ENCODE data around the gene KISS1R. TPM values are rescaled to one million over a fixed set of nuclear protein-coding genes. Genes with fewer than 3 reads are reported as not detected.
"Not testable (repeated sequence)": the region's sequence is repeated elsewhere in the genome, so short reads cannot be mapped to it uniquely, and the experiment has no call there.

KISS1R gene
- polyA plus RNA-seq, 3 donors: 0.19 to 0.67 (median 0.43) TPM

DNA sequence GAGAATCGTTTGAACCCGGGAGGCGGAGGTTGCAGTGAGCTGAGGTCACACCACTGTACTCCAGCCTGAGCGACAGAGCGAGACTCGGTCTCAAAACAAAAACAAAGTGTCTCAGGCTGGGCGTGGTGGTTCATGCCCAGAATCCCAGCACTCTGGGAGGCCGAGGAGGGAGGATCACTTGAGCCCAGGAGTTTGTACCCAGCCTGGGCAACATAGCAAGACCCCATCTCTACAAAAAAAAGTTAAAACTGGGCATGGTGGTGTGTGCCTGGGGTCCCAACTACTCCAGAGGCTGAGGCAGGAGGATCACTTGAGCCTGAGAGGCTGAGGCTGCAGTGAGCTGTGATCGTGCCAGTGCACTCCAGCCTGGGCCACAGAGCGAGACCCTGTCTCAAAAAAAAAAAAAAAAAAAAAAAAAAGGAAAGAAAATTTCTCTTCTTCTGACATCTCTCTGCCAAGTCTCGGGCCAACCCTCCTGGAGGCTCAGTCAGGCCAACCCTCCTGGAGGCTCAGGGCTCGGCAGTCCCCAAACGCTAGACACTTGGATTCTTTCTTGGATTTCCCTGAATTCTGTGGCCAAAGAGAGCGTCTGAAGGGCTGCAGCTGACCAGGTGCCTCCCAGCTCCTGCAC is 35.0 kb downstream of the KISS1R start:
- no peak for DNase-seq (ENCODE audit: low read depth in 3 of 3, low spot score in 2 of 3)

DNA sequence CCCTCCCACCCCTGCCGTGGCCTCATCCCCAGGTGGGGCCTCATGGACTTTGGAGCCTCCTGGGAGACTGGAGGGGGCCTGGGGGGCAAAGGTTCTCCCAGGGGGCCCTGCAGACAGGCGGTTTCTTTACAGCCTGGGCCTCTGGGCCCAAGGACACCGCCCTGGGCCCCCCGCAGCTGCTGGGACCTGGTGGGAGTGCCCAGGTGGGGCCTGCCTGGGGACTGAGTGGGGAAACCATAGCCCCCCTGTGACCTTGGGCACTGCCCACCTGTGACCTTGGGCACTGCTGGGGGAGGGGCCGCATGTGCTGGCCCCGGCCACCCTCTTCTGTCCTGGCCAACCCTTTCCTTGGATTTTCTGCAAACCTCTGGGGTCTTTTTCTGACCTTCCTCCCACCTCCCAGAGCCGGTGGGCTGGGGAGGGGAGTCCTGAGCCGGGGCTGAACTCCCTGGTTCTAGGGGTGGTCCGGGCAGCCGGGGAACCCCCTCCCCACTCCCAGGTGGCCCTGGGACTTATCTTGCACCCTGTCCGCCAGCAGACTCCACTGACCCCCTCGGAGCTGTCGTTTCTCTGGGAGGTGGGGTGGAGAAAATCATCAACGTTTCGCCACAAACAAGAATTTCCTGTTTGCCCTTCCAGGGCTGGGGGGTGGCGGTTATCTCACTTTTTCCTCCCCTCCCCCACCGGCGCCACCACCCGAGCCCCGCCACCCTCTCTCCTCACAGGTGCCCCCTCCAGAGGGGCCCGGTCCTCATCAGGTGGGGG is 35.7 kb downstream of the KISS1R start:
- DNase-seq (ENCODE audit: low read depth in 3 of 3, low spot score in 2 of 3): no peak

DNA sequence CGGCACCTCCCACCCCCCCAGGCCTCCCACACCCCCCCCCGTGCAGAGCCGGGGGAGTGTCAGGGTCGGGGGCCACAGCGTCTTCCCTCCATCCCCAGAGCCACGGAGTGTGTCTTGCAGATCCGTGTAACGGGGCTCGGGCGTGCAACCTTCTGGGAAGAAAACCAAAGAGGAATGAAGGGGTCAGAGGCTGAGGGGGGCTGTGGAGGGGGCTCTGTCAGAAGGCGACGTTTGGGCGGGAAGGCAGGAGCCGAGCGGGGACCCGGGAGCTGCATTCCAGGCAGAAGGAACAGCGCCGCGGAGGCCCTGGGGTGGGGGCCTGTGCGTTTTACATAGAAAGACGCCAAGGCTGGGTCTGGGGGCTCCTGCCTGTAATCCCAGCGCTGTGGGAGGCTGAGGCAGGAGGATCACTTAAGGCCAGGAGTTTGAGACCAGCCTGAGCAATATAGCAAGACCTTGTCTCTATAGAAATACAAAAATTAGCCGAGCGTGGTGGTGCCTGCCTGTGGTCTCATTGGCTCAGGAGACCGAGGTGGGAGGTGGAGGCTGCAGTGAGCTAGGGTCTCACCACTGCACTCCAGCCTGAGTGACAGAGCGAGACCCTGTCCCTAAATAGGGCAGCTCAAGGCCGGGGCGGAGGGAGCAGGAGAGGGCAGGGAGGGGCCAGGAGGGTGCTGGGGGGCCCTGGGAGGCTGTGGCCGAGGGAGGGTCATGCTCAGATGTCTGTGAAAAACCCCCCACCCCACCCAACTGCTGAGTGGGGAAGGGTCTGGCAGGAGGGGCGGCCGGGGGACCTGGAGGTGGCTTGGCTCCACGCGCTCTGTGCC is 36.5 kb downstream of the KISS1R start:
- no peak for DNase-seq (ENCODE audit: low read depth in 3 of 3, low spot score in 2 of 3)

DNA sequence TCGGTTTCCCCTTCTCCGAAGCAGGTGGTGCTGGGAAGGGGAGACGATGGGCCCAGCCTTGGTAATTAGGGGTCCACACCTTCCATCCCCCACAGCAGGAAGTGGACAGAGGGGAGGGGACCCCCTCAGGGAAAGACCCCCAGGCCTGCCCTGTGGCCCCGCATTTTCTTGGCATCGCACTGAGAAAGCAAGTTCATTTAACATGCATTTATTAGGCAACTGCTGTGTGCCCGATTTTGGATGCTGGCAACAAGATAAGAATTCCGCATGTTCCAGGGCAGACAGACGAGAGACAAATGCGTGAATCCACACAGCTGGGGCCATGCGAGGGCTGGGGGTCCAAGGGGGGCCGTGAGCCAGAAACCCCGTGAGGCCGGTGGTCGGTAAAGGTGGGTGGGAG is 37.1 kb downstream of the KISS1R start:
- DNase-seq (ENCODE audit: low read depth in 3 of 3, low spot score in 2 of 3): no peak

DNA sequence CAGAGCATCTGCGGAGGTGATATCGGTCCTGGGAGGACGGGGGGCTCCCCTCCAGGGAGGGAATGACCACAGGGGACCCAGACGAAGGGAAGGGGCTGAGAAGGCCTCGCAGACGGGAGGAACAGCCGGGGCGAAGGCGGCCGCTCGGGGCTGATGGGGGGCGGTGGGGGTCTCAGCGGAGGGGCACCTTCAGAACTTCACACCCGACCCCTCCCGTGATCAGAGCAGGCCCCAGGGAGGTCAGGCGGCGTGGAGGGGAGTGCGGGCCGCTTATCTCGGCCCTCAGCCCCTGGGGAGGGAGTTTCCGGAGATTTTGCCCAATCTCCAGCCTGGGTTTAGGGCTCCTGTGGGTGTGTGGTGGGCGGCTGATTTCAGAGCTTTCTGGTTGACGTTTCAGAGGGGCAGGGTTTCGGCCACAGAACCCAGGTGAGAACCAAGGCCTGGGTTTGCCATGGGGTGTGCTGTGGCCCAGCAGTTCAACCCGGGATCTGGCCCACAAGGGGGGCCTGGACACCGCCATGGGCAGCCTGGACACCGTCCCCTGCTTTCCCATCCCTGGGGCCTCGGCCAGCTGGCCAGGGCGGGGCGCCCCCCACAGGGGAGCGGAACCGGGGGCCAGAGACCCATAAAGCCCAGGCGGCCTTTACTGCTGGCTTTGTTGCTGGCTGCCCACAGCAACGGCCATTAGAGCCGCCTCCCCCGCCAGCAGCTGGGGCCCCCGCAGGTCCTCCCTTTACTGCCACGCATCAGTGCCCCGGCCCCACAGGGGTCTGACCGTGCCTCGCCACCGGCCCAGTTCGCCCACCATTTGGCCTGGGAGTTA is 37.8 kb downstream of the KISS1R start:
- DNase-seq (ENCODE audit: low read depth in 3 of 3, low spot score in 2 of 3): no peak

DNA sequence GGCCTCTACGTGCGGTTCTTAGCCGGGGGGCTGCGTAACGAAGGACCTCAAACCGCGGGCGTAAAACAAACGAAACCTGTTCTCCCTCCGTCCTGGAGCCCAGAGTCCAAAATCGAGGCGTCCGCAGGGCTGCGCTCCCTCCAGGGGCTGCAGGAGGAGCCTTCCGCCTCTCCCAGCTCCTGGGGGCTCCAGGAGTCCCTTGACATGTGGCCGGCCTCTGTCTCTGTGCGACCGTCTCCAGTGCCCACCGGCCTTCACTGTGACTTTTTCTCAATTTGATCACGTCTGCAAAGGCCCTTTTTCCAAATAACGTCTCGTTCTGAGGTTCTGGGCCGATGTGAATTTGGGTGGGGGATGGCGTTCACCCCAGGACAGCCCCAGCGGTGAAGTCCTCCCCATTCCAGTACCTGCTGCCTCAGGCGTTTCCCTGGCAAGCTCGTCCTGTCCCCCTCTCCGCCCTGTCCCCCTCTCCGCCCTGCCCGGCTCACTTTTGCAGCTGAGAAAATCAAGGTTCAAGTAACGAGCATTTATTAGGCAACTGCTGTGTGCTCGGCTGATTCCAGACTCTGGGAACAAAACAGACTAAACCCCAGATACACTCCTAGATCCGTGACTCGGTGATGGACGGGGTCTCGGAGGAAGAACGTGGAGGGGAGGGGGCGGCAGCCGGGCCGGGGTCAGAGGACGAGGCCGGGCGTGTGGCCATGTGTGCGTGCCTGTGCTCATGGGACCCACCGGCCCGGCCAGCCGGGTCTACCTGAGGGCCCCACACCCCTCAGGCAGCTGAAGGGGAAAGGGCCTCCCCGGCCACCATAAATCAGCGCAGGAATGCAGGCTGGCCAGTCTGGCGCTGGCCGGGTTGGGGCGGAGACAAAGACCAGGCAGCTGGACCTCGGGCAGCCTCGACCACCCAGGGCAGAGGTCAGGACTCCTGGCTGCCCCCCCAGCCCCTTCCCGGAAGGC is 39.0 kb downstream of the KISS1R start:
- no peak for DNase-seq (ENCODE audit: low read depth in 3 of 3, low spot score in 2 of 3)

DNA sequence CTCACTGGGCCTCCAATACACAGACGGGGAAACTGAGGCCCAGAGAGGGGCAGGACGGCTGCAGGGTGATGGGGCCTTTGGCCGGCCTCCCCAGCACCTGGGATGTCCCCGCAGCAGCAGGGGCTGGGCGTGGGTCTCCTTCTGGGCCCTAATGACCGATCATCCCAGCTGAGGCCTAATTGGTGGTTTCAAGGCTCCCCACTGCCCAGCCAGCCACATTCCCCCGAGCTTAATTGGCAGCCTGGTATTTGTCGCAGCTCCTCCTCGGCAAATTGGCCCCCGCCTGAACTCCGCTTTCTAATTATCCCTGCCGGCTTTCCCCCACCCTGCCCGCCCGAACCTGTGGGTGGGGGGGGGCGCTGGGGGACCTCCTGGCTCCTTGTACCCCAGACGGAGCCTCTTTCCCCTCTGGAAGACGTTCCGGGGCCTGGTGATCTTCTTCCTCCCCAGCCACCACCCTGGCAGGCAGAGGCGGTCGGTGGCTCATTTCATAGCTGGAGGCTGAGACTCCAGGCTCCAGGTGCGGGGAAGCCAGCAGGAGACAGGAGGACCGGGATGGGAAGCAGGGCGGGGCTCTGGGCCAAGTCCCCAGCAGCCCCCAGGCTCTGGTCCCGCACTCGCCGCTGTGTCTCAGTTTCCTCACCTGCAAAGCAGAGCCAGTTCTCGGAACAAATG is 39.8 kb downstream of the KISS1R start:
- DNase-seq (ENCODE audit: low read depth in 3 of 3, low spot score in 2 of 3): no peak

DNA sequence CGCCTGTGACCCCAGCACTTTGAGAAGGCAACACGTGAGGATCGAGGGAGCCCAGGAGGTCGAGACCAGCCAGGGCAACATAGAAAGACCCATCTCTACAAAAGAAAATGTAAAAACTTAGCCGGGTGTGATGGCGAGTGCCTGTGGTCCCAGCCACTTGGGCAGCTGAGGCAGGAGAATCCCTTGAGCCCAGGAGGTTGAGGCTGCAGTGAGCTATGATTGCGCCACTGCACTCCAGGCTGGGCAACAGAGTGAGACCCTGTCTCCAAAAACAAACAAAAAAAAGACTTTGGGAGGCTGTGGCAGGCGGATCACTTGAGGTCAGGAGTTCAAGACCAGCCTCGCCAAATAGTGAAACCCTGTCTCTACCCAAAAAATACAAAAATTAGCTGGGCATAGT is 40.4 kb downstream of the KISS1R start:
- DNase-seq (ENCODE audit: low read depth in 3 of 3, low spot score in 2 of 3): not testable (repeated sequence)

DNA sequence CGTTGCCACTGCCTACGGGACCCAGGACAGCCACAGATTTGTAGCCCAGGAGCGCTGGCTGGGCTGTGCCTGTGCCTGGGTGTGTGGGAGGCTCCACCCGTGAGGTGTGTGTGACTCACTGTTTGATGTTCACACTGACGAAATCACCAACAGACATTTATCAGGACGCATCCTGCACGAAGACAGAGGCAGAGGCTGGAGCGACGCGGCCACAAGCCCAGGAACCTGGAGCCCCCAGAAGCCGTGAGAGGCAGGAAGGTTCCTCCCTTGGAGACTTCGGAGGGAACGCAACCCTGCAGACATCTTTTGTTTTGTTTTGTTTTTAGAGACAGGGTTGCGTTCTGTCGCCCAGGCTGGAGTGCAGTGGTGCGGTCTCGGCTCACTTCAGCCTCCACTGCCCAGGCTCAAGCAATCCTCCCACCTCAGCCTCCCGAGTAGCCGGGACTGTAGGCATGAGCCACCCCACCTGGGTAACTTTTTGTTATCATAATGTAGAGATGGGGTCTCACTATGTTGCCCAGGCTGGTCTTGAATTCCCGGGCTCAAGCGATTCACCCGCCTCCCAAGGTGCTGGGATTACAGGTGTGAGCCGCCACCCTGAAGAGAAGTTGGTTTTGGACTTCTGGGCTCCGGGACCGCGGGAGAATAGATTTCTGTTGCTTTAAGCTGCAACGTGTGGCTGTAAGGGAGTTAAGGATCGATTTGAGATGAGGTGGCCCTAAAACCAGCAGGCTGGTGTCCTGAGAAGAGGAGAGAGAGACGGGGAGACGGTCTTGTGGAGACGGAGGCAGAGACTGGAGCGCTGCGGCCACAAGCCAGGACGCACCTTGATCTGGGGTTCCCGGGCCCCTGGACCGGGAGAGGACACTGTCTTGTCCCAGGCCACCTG is 42.1 kb downstream of the KISS1R start:
- no peak for DNase-seq (ENCODE audit: low read depth in 3 of 3, low spot score in 2 of 3)

DNA sequence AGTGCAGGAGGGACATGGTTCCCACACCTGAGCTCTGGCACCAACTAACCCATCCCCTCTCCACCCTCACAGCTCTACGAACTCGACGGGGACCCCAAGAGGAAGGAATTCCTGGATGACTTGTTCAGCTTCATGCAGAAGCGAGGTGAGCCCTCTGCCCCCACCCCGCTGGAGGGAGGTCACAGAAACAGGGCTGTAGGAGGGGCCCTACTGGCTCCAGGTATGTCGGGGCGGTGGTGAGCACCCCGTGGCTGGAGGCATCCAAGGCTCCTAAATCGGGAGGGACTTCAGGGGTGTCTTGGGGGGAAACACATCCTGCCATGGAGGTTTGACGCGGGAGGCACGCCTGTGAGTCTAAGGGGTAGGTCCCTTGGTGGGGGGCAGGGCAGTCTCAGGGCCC is 42.9 kb downstream of the KISS1R start:
- DNase-seq (ENCODE audit: low read depth in 3 of 3, low spot score in 2 of 3): no peak

DNA sequence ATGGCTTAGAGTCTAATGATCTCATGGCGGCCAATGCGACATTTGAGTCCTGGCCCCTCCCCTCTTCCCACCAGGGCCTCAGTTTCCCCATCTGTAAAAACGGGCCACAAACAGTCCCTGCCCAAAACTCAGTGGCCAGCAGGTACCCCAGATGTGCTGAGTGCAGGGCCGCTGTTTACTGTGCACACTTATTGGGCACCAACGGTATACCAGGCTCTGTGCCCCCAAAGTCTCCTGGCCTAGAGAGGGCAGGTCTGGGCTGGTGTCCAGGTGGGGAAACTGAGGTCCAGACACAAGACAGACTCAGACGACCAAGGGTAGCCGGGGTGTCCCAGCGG is 43.4 kb downstream of the KISS1R start:
- DNase-seq (ENCODE audit: low read depth in 3 of 3, low spot score in 2 of 3): no peak

DNA sequence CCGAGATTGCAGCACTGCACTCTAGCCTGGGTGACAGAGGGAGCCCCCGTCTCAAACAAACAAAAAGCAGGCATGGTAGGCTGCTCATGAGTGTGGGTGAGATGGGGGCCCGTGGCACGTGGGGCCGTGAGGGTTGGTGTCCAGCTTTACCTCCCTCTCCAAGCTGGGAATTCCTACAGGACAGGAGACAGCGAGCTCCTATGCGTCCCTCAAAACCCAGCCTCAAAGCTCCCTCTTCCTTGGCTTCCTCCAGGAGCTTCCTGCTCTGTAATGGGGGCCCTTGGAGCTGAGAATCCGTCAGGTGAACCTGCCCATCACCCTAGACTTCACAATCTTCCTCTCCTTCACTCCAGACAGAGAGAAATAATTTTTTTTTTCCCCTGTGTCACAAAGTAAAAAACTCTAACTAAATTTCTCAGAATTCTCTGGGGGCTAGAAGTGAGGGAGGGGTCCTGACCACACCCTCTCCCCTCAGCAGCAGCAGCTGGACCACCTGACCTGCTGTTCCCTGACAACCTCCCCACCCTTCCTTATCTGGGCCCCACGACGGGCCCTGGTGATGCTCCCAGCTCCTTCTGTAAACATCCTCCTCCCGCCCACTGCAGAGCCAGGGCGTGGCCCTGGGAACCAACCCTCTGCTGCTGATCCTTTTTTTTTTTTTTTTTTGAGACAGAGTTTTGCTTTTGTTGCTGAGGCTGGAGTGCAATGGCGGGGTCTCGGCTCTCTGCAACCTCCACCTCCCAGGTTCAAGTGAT is 44.9 kb downstream of the KISS1R start:
- no peak for DNase-seq (ENCODE audit: low read depth in 3 of 3, low spot score in 2 of 3)

DNA sequence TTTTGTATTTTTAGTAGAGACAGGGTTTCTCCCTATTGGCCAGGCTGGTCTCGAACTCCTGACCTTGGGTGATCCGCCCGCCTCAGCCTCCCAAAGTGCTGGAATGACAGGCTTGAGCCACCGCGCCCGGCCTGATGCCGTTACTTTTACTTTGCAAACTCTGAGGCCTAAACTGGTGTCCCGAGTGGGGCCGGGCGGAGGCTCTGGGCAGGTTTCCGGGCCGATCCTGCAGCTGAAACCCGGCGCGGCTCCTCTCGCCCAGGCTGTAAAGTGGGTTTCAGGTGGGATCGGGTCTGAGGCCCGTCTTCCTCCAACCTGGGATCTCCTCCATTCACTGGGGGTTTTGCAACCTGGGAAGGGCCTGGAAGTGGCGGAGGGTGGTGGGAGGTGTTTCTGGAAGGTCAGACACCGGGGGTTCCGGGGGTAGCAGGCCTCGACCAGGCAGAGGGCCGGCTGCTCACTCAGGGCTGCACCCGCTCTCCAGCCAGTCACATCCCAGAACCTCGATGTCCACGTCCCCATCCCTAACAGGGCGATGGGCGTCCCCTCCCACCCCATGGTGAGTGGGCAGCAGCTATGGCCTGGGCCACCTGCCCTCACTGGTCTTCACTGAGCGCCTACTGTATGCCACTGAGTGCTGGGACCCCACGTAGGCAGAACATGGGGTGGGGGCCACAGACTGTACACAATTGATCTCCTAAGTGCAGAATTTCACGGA is 45.7 kb downstream of the KISS1R start:
- no peak for DNase-seq (ENCODE audit: low read depth in 3 of 3, low spot score in 2 of 3)

DNA sequence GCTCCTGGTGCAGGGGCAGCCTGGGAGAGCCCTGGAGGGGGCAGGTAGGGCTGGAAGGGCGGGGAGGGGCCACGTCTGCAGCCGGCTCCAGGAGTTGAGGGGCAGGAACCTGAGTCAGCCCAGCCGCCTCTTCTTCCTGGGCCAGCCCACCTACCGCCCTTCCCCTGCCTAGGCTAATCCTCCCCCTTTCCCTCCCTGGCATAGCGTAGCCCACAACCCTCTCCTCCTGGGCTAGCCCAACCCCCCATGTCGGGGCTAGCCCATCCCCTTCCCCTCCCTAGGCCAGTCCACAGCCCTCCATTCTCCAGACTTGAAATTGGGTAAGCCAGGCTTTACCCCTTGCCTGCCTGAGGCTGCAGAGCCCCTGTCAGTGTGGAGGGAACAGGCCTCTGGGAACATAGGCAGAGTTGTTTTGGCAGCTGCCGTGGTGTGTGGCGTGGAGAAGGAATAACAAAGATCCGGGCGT is 46.4 kb downstream of the KISS1R start:
- no peak for DNase-seq (ENCODE audit: low read depth in 3 of 3, low spot score in 2 of 3)

DNA sequence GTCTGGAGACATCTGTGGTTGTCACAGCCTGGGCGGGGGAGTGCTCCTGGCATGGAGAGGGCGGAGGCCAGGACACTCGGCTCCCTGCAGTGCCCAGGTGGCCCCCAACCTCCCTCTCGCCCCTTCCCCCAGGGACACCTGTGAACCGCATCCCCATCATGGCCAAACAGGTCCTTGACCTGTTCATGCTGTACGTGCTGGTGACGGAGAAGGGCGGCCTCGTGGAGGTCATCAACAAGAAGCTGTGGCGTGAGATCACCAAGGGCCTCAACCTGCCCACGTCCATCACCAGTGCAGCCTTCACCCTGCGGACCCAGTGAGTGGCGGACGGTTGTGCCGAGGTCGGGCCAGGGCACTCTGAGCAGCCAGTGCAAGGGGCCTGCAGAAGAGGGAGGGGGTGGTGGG is 47.0 kb downstream of the KISS1R start:
- no peak for DNase-seq (ENCODE audit: low read depth in 3 of 3, low spot score in 2 of 3)

DNA sequence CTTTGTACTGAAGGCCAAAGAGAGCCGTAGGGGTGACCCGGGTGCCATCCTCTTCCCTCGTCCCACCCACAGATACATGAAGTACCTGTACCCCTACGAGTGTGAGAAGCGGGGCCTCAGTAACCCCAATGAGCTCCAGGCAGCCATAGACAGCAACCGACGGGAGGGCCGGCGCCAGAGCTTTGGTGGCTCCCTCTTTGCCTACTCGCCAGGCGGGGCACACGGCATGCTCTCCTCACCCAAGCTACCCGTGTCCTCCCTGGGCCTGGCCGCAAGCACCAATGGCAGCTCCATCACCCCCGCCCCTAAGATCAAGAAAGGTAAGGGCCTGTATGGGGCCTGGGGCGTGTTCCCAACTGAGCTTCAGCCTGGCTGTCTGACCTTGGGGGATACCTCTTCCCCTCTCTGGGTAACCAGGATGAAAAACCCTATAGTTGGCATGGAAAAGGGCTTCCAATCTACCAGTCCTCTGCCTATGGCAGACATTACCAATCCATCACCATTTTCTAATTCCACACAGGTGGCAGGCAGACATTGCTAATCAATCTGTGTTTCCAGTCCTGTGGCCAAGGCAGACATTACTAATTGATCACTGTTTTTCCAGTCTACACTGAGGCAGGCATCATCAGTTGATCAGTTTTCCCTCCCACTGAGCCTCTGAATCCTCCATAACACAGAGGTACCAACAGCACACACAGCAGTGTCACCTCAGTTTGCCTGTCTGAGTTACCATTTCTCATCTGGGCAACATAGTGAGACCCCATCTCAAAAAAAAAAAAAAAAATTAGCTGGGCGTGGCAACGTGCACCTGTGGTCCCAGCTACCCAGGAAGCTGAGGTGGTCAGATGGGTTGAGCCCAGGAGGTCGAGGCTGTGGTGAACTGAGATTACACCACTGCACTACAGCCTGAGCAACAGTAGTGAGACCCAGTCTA is 47.9 kb downstream of the KISS1R start:
- no peak for DNase-seq (ENCODE audit: low read depth in 3 of 3, low spot score in 2 of 3)
